ENCODE data around the gene HMGN4. TPM values are rescaled to one million over a fixed set of nuclear protein-coding genes. Genes with fewer than 3 reads are reported as not detected.
"Not testable (repeated sequence)": the region's sequence is repeated elsewhere in the genome, so short reads cannot be mapped to it uniquely, and the experiment has no call there.

The HMGN4 gene
- total RNA-seq, 1 donor from 2014 or later, result 92.2 TPM

- peaks cover 26% of the 10 kb centered on the region for H3K4me1 Mint-ChIP-seq (ENCODE audit: low read depth)
- H3K27ac Mint-ChIP-seq, result no peak overlapping the region
- no peak for DNase-seq (ENCODE audit: low spot score)
- intact Hi-C loops (cut with micrococcal nuclease), result no loop called here
- no peaks in the 10 kb centered on the region for H3K9me3 Mint-ChIP-seq
- H3K4me3 Mint-ChIP-seq (ENCODE audit: low read depth), result no peak overlapping the region
- no peaks in the 10 kb centered on the region for H3K27me3 Mint-ChIP-seq (ENCODE audit: low read depth)
- H3K36me3 Mint-ChIP-seq (ENCODE audit: low read depth), result peaks cover 69% of the 10 kb centered on the region
Observed at GRCh38 chr6:26543953-26544352, 5.8 kb downstream of the HMGN4 start.

GRCh38 chr6:26544473-26544872, 6.3 kb downstream of the HMGN4 start:
- Mint-ChIP-seq H3K27ac (no peak overlapping the region), H3K27me3 (ENCODE audit: low read depth) (no peaks in the 10 kb centered on the region), H3K36me3 (ENCODE audit: low read depth) (peaks cover 65% of the 10 kb centered on the region), H3K4me3 (ENCODE audit: low read depth) (no peak overlapping the region), H3K4me1 (ENCODE audit: low read depth) (peaks cover 23% of the 10 kb centered on the region), H3K9me3 (no peaks in the 10 kb centered on the region)
- DNase-seq (ENCODE audit: low spot score), result no peak
- intact Hi-C loops (cut with micrococcal nuclease), result no loop called here

GRCh38 chr6:26545627-26546026, 7.5 kb downstream of the HMGN4 start:
- no peak overlapping the region for H3K4me3 Mint-ChIP-seq (ENCODE audit: low read depth)
- no peak for DNase-seq (ENCODE audit: low spot score)
- H3K36me3 Mint-ChIP-seq (ENCODE audit: low read depth), result peaks cover 54% of the 10 kb centered on the region
- H3K4me1 Mint-ChIP-seq (ENCODE audit: low read depth), result peaks cover 24% of the 10 kb centered on the region
- no peaks in the 10 kb centered on the region for H3K27me3 Mint-ChIP-seq (ENCODE audit: low read depth)
- intact Hi-C loops (cut with micrococcal nuclease), result no loop called here
- H3K9me3 Mint-ChIP-seq, result no peaks in the 10 kb centered on the region
- H3K27ac Mint-ChIP-seq, result no peak overlapping the region

- Mint-ChIP-seq H3K4me1 (ENCODE audit: low read depth) (peaks cover 21% of the 10 kb centered on the region), H3K36me3 (ENCODE audit: low read depth) (peaks cover 41% of the 10 kb centered on the region)
- DNase-seq (ENCODE audit: low spot score); H3K4me3 Mint-ChIP-seq (ENCODE audit: low read depth); H3K9me3 Mint-ChIP-seq; H3K27ac Mint-ChIP-seq; H3K27me3 Mint-ChIP-seq (ENCODE audit: low read depth); intact Hi-C loops (cut with micrococcal nuclease): not testable (repeated sequence)
Observed at GRCh38 chr6:26547363-26547762, 9.2 kb downstream of the HMGN4 start.

- intact Hi-C loops (cut with micrococcal nuclease), result no loop called here
- H3K27me3 Mint-ChIP-seq (ENCODE audit: low read depth), result no peaks in the 10 kb centered on the region
- H3K4me1 Mint-ChIP-seq (ENCODE audit: low read depth), result peaks cover 15% of the 10 kb centered on the region
- peak overlapping the region; percentile 70 for H3K27ac Mint-ChIP-seq
- DNase-seq (ENCODE audit: low spot score), result peak; percentile 32
- no peaks in the 10 kb centered on the region for H3K9me3 Mint-ChIP-seq
- peak overlapping the region; percentile 89 for H3K4me3 Mint-ChIP-seq (ENCODE audit: low read depth)
- peaks cover 17% of the 10 kb centered on the region for H3K36me3 Mint-ChIP-seq (ENCODE audit: low read depth)
Observed at GRCh38 chr6:26550250-26550993, 12.3 kb downstream of the HMGN4 start.

- DNase-seq (ENCODE audit: low spot score), result no peak
- Mint-ChIP-seq H3K27ac (no peak overlapping the region), H3K9me3 (no peaks in the 10 kb centered on the region), H3K27me3 (ENCODE audit: low read depth) (no peaks in the 10 kb centered on the region), H3K36me3 (ENCODE audit: low read depth) (no peaks in the 10 kb centered on the region), H3K4me3 (ENCODE audit: low read depth) (no peak overlapping the region), H3K4me1 (ENCODE audit: low read depth) (peaks cover 19% of the 10 kb centered on the region)
- intact Hi-C loops (cut with micrococcal nuclease), result no loop called here
Observed at GRCh38 chr6:26552205-26552604, 14.0 kb downstream of the HMGN4 start.

- H3K27me3 Mint-ChIP-seq (ENCODE audit: low read depth), result no peaks in the 10 kb centered on the region
- intact Hi-C loops (cut with micrococcal nuclease), result loop anchor here (1.0 kb wide), 2 partner anchors 15 to 20 kb away; no protein-coding TSS in a partner anchor
- H3K9me3 Mint-ChIP-seq, result no peaks in the 10 kb centered on the region
- no peak overlapping the region for H3K4me3 Mint-ChIP-seq (ENCODE audit: low read depth)
- no peaks in the 10 kb centered on the region for H3K36me3 Mint-ChIP-seq (ENCODE audit: low read depth)
- peaks cover 24% of the 10 kb centered on the region for H3K4me1 Mint-ChIP-seq (ENCODE audit: low read depth)
- DNase-seq (ENCODE audit: low spot score), result no peak
- no peak overlapping the region for H3K27ac Mint-ChIP-seq
Observed at GRCh38 chr6:26552640-26553188, 14.5 kb downstream of the HMGN4 start.

GRCh38 chr6:26553264-26553634, 15.1 kb downstream of the HMGN4 start:
- no peaks in the 10 kb centered on the region for H3K27me3 Mint-ChIP-seq (ENCODE audit: low read depth)
- H3K4me1 Mint-ChIP-seq (ENCODE audit: low read depth), result peaks cover 24% of the 10 kb centered on the region
- H3K9me3 Mint-ChIP-seq, result no peaks in the 10 kb centered on the region
- no peaks in the 10 kb centered on the region for H3K36me3 Mint-ChIP-seq (ENCODE audit: low read depth)
- intact Hi-C loops (cut with micrococcal nuclease), result loop anchor here (1.0 kb wide), 2 partner anchors 16 to 21 kb away; no protein-coding TSS in a partner anchor
- H3K4me3 Mint-ChIP-seq (ENCODE audit: low read depth), result no peak overlapping the region
- DNase-seq (ENCODE audit: low spot score), result peak; percentile 72
- H3K27ac Mint-ChIP-seq, result no peak overlapping the region

GRCh38 chr6:26553635-26554446, 15.7 kb downstream of the HMGN4 start:
- H3K9me3 Mint-ChIP-seq, result no peaks in the 10 kb centered on the region
- no peak overlapping the region for H3K4me3 Mint-ChIP-seq (ENCODE audit: low read depth)
- H3K36me3 Mint-ChIP-seq (ENCODE audit: low read depth), result no peaks in the 10 kb centered on the region
- intact Hi-C loops (cut with micrococcal nuclease), result loop anchor here (1.0 to 2.0 kb wide), 8 partner anchors 14 to 241 kb away; no protein-coding TSS in a partner anchor
- H3K4me1 Mint-ChIP-seq (ENCODE audit: low read depth), result peaks cover 24% of the 10 kb centered on the region
- H3K27me3 Mint-ChIP-seq (ENCODE audit: low read depth), result no peaks in the 10 kb centered on the region
- DNase-seq (ENCODE audit: low spot score), result peak; percentile 78
- no peak overlapping the region for H3K27ac Mint-ChIP-seq

GRCh38 chr6:26554447-26554696, 16.2 kb downstream of the HMGN4 start:
- H3K36me3 Mint-ChIP-seq (ENCODE audit: low read depth), result no peaks in the 10 kb centered on the region
- intact Hi-C loops (cut with micrococcal nuclease), result loop anchor here (1.0 to 2.0 kb wide), 6 partner anchors 14 to 242 kb away; no protein-coding TSS in a partner anchor
- H3K9me3 Mint-ChIP-seq, result no peaks in the 10 kb centered on the region
- H3K27ac Mint-ChIP-seq, result peak overlapping the region; percentile 87
- no peak for DNase-seq (ENCODE audit: low spot score)
- peaks cover 24% of the 10 kb centered on the region for H3K4me1 Mint-ChIP-seq (ENCODE audit: low read depth)
- H3K27me3 Mint-ChIP-seq (ENCODE audit: low read depth), result no peaks in the 10 kb centered on the region
- no peak overlapping the region for H3K4me3 Mint-ChIP-seq (ENCODE audit: low read depth)

- Mint-ChIP-seq H3K4me1 (ENCODE audit: low read depth) (peaks cover 20% of the 10 kb centered on the region), H3K27ac (peak overlapping the region; percentile 87), H3K36me3 (ENCODE audit: low read depth) (no peaks in the 10 kb centered on the region), H3K9me3 (no peaks in the 10 kb centered on the region), H3K4me3 (ENCODE audit: low read depth) (peak overlapping the region; percentile 67), H3K27me3 (ENCODE audit: low read depth) (no peaks in the 10 kb centered on the region)
- intact Hi-C loops (cut with micrococcal nuclease), result loop anchor here (1.0 to 5.0 kb wide), 7 partner anchors 13 to 242 kb away; partner anchors contain the start of gene ABT1
- DNase-seq (ENCODE audit: low spot score), result peak; percentile 38
Observed at GRCh38 chr6:26554697-26555504, 16.7 kb downstream of the HMGN4 start.

GRCh38 chr6:26555505-26556262, 17.5 kb downstream of the HMGN4 start:
- H3K36me3 Mint-ChIP-seq (ENCODE audit: low read depth), result no peaks in the 10 kb centered on the region
- no peaks in the 10 kb centered on the region for H3K27me3 Mint-ChIP-seq (ENCODE audit: low read depth)
- H3K4me3 Mint-ChIP-seq (ENCODE audit: low read depth), result peak overlapping the region; percentile 67
- no peak for DNase-seq (ENCODE audit: low spot score)
- peak overlapping the region; percentile 64 for H3K27ac Mint-ChIP-seq
- no peaks in the 10 kb centered on the region for H3K9me3 Mint-ChIP-seq
- intact Hi-C loops (cut with micrococcal nuclease), result loop anchor here (2.0 to 5.0 kb wide), 4 partner anchors 42 to 243 kb away; partner anchors contain the start of gene ABT1
- peaks cover 15% of the 10 kb centered on the region for H3K4me1 Mint-ChIP-seq (ENCODE audit: low read depth)

Data from activated T-helper 2 cell treated with anti-CD3 and anti-CD28 coated beads, Interferon-gamma antibody, Interleukin-2, Interleukin-4, amounts not matched to agents 10 μg/mL and 5 μg/mL and 100 μg/mL, durations not matched to agents 14 hours and 24 hours and 36 hours (primary cell).